Measurements from ENCODE around the gene CCDC142.
"Not testable (repeated sequence)": the region's sequence is repeated elsewhere in the genome, so short reads cannot be mapped to it uniquely, and the experiment has no call there.

CCDC142 gene

GRCh38 chr2:74498500-74499266 is 15.9 kb upstream of the CCDC142 start:
- no peak for DNase-seq

GRCh38 chr2:74497777-74498499 is 15.1 kb upstream of the CCDC142 start:
- DNase-seq = peak in 1 of 2 experiments; percentile 38

GRCh38 chr2:74496997-74497776 is 14.4 kb upstream of the CCDC142 start:
- no peak for DNase-seq

- no peak for DNase-seq
Measured at GRCh38 chr2:74495440-74495839, 12.6 kb upstream of the CCDC142 start.

- DNase-seq = no peak
Measured at GRCh38 chr2:74493546-74493945, 10.7 kb upstream of the CCDC142 start.

- no peak for DNase-seq
Measured at GRCh38 chr2:74491648-74492544, 9.1 kb upstream of the CCDC142 start.

GRCh38 chr2:74489906-74490305 is 7.1 kb upstream of the CCDC142 start:
- DNase-seq = no peak

- DNase-seq = no peak
Measured at GRCh38 chr2:74488643-74489481, 6.1 kb upstream of the CCDC142 start.

GRCh38 chr2:74486141-74486540 is 3.3 kb upstream of the CCDC142 start:
- DNase-seq = no peak

- not testable (repeated sequence) for DNase-seq
Measured at GRCh38 chr2:74483675-74484164, 922 bp upstream of the CCDC142 start.

- peak in 1 of 2 experiments; percentile 49 for DNase-seq
Measured at GRCh38 chr2:74481961-74482800, 617 bp downstream of the CCDC142 start.

GRCh38 chr2:74481431-74481830 is 1.4 kb downstream of the CCDC142 start:
- no peak for DNase-seq

- DNase-seq = no peak
Measured at GRCh38 chr2:74474899-74475298, 7.9 kb downstream of the CCDC142 start.

GRCh38 chr2:74474481-74474880 is 8.3 kb downstream of the CCDC142 start:
- no peak for DNase-seq

- no peak for DNase-seq
Measured at GRCh38 chr2:74472945-74473258, 9.9 kb downstream of the CCDC142 start.

- peak; percentile 91 to 98 for DNase-seq
Measured at GRCh38 chr2:74472086-74472944, 10.5 kb downstream of the CCDC142 start, which contains the start of gene MRPL53. Gene MRPL53, minus strand, starts transcription at chr2:74472680. Its CDS starts 20 bp downstream, at chr2:74472660.

- no peak for DNase-seq
Measured at GRCh38 chr2:74471332-74472065, 11.3 kb downstream of the CCDC142 start.

GRCh38 chr2:74470742-74471141 is 12.1 kb downstream of the CCDC142 start:
- not testable (repeated sequence) for DNase-seq

- DNase-seq = no peak
Measured at GRCh38 chr2:74464406-74464805, 18.4 kb downstream of the CCDC142 start.
